Natural killer cell (primary cell): ENCODE results near the gene CCDC126. TPM values are rescaled to one million over a fixed set of nuclear protein-coding genes. Genes with fewer than 3 reads are reported as not detected.

Experiments used
- ATAC-seq, 3 donors: fragments of 150-1000 bp in 2 of 3; fragments of 200-7000 bp in 1 of 3; cut with Tn5 transposase; 1 replicate in 1 of 3; 2 replicates in 2 of 3; pipeline ENCODE4 v1.10.0; 2021; ENCODE audit warnings: mild to moderate bottlenecking in 2 of 3, moderate library complexity in 2 of 3
- DNase-seq, 2 donors: peaks; one replicate each; pipeline versions ENCODE4 v3.0.0 to v3.0.0-alpha.2; 2013 to 2021; ENCODE audit warnings: mixed read lengths in 1 of 2
- H3K27ac ChIP-seq: one replicate; pipeline ENCODE4 v1.5.1; 2013; ENCODE audit warnings: mild to moderate bottlenecking, low read length
- H3K27me3 ChIP-seq: one replicate; pipeline ENCODE4 v1.6.1; 2013; ENCODE audit warnings: low read length; ENCODE audit not compliant: control insufficient read depth, insufficient read depth
- H3K36me3 ChIP-seq: one replicate; pipeline ENCODE4 v1.6.1; 2013; ENCODE audit warnings: low read length; ENCODE audit not compliant: control insufficient read depth, insufficient read depth
- H3K4me1 ChIP-seq: one replicate; pipeline ENCODE4 v1.6.1; 2013; ENCODE audit warnings: low read length; ENCODE audit not compliant: control insufficient read depth, insufficient read depth
- H3K4me3 ChIP-seq: one replicate; pipeline ENCODE4 v1.5.1; 2013; ENCODE audit warnings: low read length
- H3K9me3 ChIP-seq: one replicate; pipeline ENCODE4 v1.6.1; 2013; ENCODE audit warnings: low read length; ENCODE audit not compliant: control insufficient read depth, insufficient read depth
- H3K27ac Mint-ChIP-seq, 2 donors: one replicate each; pipeline ENCODE4 v1.8.0; 2022; ENCODE audit warnings: mild to moderate bottlenecking in 2 of 2, mixed read lengths in 2 of 2, moderate library complexity in 1 of 2
- H3K27me3 Mint-ChIP-seq, 2 donors: one replicate each; pipeline ENCODE4 v1.8.0; 2022; ENCODE audit warnings: low read depth in 2 of 2, mixed read lengths in 2 of 2
- H3K36me3 Mint-ChIP-seq: one replicate; pipeline ENCODE4 v1.8.0; 2022; ENCODE audit warnings: mixed read lengths
- H3K4me1 Mint-ChIP-seq, 2 donors: one replicate each; pipeline ENCODE4 v1.8.0; 2022; ENCODE audit warnings: mixed read lengths in 2 of 2
- H3K4me3 Mint-ChIP-seq: one replicate; pipeline ENCODE4 v1.8.0; 2022; ENCODE audit warnings: mild to moderate bottlenecking, moderate library complexity, mixed read lengths
- H3K9me3 Mint-ChIP-seq, 2 donors: one replicate each; pipeline ENCODE4 v1.8.0; 2022; ENCODE audit warnings: mixed read lengths in 2 of 2
- WGBS: methylation state at CpG from one replicate; pipeline ENCODE4 v1.1.7; 2013; ENCODE audit warnings: missing lambda C conversion rate; ENCODE audit not compliant: insufficient coverage; 5-methylcytosine and 5-hydroxymethylcytosine counted together
- intact Hi-C: fragments of 100-400 bp; cut with micrococcal nuclease; formaldehyde crosslinking; loops from one replicate; pipeline ENCODE4 v1.14.2; 2022
- total RNA-seq, 4 donors: library from RNA; stranded (reverse); fragments of 120-200 nt in 1 of 4; gene quantifications; one replicate each; pipeline versions ENCODE4 v1.2.3 to v1.2.4, GENCODE V29; 2013 to 2022
- TF ChIP-seq, protein P1 (sequence below): fragments of 200-600 bp; IDR thresholded peaks from one replicate; pipeline ENCODE4 v1.8.0; 2022; ENCODE audit warnings: antibody characterized with exemption

The CCDC126 gene, protein sequence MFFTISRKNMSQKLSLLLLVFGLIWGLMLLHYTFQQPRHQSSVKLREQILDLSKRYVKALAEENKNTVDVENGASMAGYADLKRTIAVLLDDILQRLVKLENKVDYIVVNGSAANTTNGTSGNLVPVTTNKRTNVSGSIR
- 10 to 100 TPM; 13.4 to 19.0 (median 16.9) TPM for total RNA-seq
- 18.6 TPM for total RNA-seq (2013)

DNA sequence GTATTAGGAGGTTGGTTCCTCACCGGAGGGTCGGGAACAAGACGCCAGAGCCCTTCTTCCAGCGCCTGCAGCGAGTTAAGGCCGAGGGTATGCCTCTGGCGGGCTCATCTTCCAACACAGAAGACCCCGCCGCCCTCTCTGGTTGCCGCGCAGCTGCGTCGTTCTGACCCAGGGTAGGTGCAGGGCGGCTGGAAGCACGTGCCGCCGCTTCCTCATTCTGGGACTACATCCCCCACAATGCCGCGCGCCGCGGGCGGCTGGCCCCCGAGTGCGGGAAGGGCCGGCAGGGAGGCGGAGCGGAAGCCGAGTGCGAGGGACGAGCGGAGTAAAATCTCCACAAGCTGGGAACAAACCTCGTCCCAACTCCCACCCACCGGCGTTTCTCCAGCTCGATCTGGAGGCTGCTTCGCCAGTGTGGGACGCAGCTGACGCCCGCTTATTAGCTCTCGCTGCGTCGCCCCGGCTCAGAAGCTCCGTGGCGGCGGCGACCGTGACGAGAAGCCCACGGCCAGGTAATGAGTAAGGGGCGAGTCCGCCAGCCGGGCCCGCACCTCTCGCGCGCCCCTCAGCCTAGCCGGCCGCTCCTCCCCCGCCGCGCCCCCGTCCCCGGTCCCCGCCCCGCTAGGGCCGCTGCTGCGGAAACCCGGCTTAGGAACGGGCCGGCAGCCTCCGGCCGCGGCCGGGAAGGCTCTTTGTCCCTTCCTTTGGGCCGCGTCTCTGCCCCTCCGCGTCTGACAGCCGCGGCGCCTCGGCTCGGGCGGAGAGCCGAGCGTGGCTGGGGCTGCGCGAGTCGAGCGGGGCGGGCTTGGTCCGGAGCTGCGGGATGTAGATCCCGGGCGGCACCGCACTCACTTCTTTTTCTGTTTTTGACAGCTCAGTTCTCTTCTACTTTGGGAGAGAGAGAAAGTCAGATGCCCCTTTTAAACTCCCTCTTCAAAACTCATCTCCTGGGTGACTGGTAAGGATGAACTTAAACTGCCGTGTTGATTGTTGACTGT, at the start of gene CCDC126:
Gene CCDC126 (plus strand): TSS at position 289 of the 998 bp plus-strand sequence. CDS start 13,934 bp downstream, outside the sequence.
- peak within 1 kb of the TSS; percentile 81 to 88 for H3K27ac Mint-ChIP-seq
- peak; percentile 78 to 87 for DNase-seq
- peak within 1 kb of the TSS; percentile 98 for H3K4me3 ChIP-seq
- H3K27me3 ChIP-seq = no peaks in the 10 kb centered on the region
- peak within 1 kb of the TSS; percentile 79 for H3K27ac ChIP-seq
- intact Hi-C loops = no loop called here
- no peaks in the 10 kb centered on the region for H3K36me3 Mint-ChIP-seq
- H3K4me1 ChIP-seq = peaks cover 9% of the 10 kb centered on the region
- H3K9me3 ChIP-seq = no peaks in the 10 kb centered on the region
- peaks cover 20 to 32% of the 10 kb centered on the region in 2 donors for H3K4me1 Mint-ChIP-seq
- peaks cover 13 to 23% of the 10 kb centered on the region in 2 donors for H3K27me3 Mint-ChIP-seq
- 2% methylated on average over 96 of the region's 99 CpGs for WGBS
- peak within 1 kb of the TSS; percentile 97 for H3K4me3 Mint-ChIP-seq
- H3K9me3 Mint-ChIP-seq = no peaks in the 10 kb centered on the region
- TF ChIP-seq, protein P1, sequence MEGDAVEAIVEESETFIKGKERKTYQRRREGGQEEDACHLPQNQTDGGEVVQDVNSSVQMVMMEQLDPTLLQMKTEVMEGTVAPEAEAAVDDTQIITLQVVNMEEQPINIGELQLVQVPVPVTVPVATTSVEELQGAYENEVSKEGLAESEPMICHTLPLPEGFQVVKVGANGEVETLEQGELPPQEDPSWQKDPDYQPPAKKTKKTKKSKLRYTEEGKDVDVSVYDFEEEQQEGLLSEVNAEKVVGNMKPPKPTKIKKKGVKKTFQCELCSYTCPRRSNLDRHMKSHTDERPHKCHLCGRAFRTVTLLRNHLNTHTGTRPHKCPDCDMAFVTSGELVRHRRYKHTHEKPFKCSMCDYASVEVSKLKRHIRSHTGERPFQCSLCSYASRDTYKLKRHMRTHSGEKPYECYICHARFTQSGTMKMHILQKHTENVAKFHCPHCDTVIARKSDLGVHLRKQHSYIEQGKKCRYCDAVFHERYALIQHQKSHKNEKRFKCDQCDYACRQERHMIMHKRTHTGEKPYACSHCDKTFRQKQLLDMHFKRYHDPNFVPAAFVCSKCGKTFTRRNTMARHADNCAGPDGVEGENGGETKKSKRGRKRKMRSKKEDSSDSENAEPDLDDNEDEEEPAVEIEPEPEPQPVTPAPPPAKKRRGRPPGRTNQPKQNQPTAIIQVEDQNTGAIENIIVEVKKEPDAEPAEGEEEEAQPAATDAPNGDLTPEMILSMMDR = no peak
- ATAC-seq = peak; percentile 95 to 97 (median 95)
- H3K36me3 ChIP-seq = no peaks in the 10 kb centered on the region

DNA sequence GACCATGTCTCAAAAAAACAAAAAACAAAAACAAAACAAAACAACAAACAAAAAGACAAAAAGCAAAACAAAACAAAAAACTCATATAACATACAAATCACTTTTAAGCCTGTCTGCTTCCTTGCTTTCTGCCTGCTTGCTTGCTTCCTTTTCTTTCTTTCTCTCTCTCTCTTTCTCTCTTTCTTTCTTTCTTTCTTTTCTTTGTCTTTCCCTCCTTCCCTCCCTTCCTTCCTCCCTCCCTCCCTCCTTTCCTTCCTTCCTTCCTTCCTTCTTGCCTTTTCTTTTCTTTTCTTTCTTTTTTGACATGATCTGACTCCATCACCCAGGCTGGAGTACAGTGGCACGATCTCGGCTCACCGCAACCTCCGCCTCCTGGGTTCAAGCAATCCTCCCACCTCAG, 49.5 kb upstream of the CCDC126 start:
- Mint-ChIP-seq H3K9me3 (no peaks in the 10 kb centered on the region), H3K27ac (no peak overlapping the region), H3K27me3 (no peaks in the 10 kb centered on the region), H3K4me1 (no peaks in the 10 kb centered on the region), H3K4me3 (no peak overlapping the region), H3K36me3 (no peaks in the 10 kb centered on the region)
- DNase-seq = no peak
- no peaks in the 10 kb centered on the region for H3K36me3 ChIP-seq
- no peak overlapping the region for H3K27ac ChIP-seq
- intact Hi-C loops = loop anchor here (1.0 to 10.0 kb wide), 3 partner anchors 15 to 1117 kb away; no protein-coding TSS in a partner anchor
- H3K4me1 ChIP-seq = peaks cover 4% of the 10 kb centered on the region
- TF ChIP-seq, protein P1 = no peak
- no peaks in the 10 kb centered on the region for H3K27me3 ChIP-seq
- no peak overlapping the region for H3K4me3 ChIP-seq
- no peaks in the 10 kb centered on the region for H3K9me3 ChIP-seq
- ATAC-seq = no peak
- 97% methylated on average over 4 of the region's 4 CpGs for WGBS

DNA sequence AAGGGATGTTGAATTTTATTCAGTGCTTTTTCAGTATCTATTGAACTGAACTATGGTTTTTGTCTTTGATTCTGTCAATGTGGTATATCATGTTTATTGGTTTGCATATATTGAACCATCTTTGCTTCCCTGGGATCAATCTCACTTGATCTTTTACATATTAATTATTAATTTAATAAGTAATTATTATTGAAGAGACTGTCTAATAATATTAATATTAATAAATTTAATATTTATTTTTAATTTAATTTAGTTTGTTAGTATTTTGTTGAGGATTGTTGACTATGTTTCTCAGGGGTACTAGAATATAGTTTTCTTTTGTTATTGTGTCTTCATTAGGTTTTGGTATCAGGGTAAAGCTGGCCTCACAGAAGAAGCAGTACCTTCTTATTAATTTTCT, 38.9 kb upstream of the CCDC126 start:
- Histone ChIP-seq H3K27ac (no peak overlapping the region), H3K27me3 (peaks cover 4% of the 10 kb centered on the region), H3K9me3 (no peaks in the 10 kb centered on the region), H3K4me3 (no peak overlapping the region), H3K36me3 (no peaks in the 10 kb centered on the region), H3K4me1 (no peaks in the 10 kb centered on the region)
- Mint-ChIP-seq H3K27ac (no peak overlapping the region), H3K27me3 (peaks cover 16 to 52% of the 10 kb centered on the region in 2 donors), H3K4me3 (no peak overlapping the region), H3K9me3 (no peaks in the 10 kb centered on the region), H3K36me3 (no peaks in the 10 kb centered on the region), H3K4me1 (no peaks in the 10 kb centered on the region)
- ATAC-seq (no peak), DNase-seq (no peak)
- intact Hi-C loops = no loop called here
- TF ChIP-seq, protein P1 = no peak
